ENCODE results near the gene EHF. TPM values are rescaled to one million over a fixed set of nuclear protein-coding genes. Genes with fewer than 3 reads are reported as not detected.

The EHF gene
- total RNA-seq, 2 experiments from 2014 or later, result 0.14 to 0.25 TPM

DNA sequence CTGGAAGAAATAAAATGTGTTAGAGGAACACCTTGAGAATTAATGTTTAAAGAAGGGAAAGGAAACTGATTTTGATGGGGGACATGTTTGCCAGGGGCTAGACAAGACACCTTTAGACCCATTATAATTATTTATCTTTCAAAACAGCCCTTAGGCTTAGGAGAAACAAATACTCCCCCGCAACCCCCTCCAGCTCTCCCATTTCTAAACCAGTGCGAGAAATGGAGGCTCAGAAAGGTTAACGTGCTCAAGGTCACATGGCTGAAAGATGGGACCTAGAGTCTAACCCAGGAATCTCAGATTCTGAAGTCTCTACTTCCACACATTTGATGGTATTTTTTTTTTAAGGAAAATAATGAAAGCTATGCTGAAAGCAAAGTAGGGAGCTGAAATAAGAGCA, 18.0 kb downstream of the EHF start:
- Mint-ChIP-seq H3K4me3 (no peak overlapping the region), H3K27me3 (peaks cover 13% of the 10 kb centered on the region), H3K36me3 (ENCODE audit: low read depth) (no peaks in the 10 kb centered on the region), H3K4me1 (peaks cover 6% of the 10 kb centered on the region), H3K9me3 (ENCODE audit: low read depth) (no peaks in the 10 kb centered on the region), H3K27ac (no peak overlapping the region)
- CTCF ChIA-PET, result no interaction called here
- intact Hi-C loops (cut with DNase I, micrococcal nuclease), result no loop called here
- POLR2A ChIA-PET, result no interaction called here
- DNase-seq (no peak), ATAC-seq (no peak)

DNA sequence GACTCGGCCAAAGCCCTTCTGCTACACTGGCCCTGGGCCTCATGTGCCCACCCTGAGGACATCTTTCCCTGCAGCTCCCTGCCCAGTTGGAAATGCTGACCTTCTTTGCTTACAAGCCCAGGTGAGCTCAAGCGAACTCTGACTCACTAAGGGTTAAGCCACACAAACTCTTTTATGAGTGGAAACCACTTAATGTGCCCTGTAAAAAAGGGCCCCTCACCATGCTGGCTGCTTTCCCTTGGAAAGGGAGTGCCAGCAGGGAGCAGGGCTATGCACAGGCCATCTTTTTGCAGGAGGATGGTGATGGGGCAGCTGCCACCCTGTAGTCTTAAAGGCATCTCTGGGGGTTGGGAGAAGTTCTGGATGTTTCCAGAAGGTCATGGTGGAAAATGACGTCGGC, 18.7 kb downstream of the EHF start:
- intact Hi-C loops (cut with DNase I, micrococcal nuclease), result no loop called here
- no peak overlapping the region for H3K27ac Mint-ChIP-seq
- POLR2A ChIA-PET, result no interaction called here
- ATAC-seq (no peak), DNase-seq (no peak)
- no peaks in the 10 kb centered on the region for H3K9me3 Mint-ChIP-seq (ENCODE audit: low read depth)
- CTCF ChIA-PET, result interaction anchor here (1.1 kb wide), 2 partner anchors 25 to 28 kb away, joined by 3 to 6 read pairs; no protein-coding TSS in a partner anchor
- no peaks in the 10 kb centered on the region for H3K36me3 Mint-ChIP-seq (ENCODE audit: low read depth)
- H3K27me3 Mint-ChIP-seq, result peaks cover 14% of the 10 kb centered on the region
- H3K4me1 Mint-ChIP-seq, result no peaks in the 10 kb centered on the region
- H3K4me3 Mint-ChIP-seq, result no peak overlapping the region

DNA sequence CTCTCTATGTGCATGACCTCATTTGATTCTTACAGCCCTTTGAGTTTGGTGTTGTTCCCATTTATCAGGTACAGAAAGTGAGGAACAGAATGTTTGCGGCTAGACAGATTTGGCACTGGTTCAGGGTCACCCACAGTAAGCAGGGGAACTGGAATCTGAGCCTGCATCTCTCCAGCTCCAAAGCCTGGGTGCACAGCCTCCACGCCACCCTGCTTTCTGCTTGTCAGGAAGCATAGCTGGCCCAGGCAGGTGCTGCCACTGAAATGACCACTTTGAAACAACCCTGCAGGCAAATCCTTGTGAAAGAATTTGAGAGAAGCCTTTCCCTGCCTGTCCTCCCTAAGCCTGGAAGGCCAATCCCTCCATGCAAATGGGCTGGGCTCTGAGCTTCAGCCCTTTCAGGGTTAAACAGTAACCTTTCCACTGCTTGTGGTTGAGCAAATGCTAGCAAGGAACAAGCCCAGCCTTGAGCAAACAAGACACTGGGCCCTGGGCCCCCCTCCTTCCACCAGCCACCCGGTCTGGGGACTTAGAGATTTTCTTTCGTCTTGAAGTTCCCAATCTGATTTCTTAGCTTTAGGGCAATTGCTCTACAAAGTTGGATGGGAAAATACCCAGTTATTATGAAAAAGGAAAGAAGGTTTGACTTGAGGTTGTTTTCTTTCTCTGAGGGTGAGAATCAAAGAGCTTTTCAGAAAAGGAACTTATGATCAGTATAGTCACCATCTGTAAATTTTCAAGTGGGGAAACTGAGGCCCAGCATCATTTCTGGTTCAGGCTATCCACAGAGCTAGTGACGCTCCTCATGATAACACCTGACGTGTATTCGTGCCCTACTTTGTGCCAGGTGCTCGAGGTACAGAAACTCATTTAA, 19.4 kb downstream of the EHF start:
- Mint-ChIP-seq H3K4me3 (no peak overlapping the region), H3K36me3 (ENCODE audit: low read depth) (no peaks in the 10 kb centered on the region), H3K9me3 (ENCODE audit: low read depth) (no peaks in the 10 kb centered on the region), H3K4me1 (no peaks in the 10 kb centered on the region), H3K27ac (no peak overlapping the region), H3K27me3 (peaks cover 17% of the 10 kb centered on the region)
- intact Hi-C loops (cut with DNase I, micrococcal nuclease), result no loop called here
- ChIA-PET POLR2A (interaction anchor here (0.5 kb wide), 1 partner anchor 347 kb away, joined by 4 read pairs; no protein-coding TSS in a partner anchor), CTCF (interaction anchor here (0.6 to 1.4 kb wide), 5 partner anchors 10 to 87 kb away, joined by 3 to 6 read pairs (median 3); no protein-coding TSS in a partner anchor)
- ATAC-seq (no peak), DNase-seq (no peak)

DNA sequence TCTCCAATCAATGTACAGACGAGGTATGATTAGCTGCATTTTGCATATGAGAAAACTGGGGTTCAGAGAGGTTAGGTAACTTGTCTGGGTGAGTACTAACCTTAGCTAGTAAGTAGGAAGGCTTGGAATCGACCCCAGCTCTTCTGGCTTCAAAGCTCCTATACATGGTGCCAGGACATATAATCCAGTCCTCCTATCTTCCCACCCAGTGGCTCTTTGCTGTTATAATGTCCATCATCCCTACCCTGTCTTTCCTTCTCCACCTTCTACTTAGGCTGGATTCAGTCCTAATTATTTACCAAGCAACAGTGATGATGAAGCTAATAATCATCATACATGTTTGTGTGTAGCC, 20.0 kb downstream of the EHF start:
- ChIA-PET CTCF (interaction anchor here (1.1 to 1.4 kb wide), 2 partner anchors 9 to 26 kb away, joined by 3 read pairs; no protein-coding TSS in a partner anchor), POLR2A (interaction anchor here (0.5 kb wide), 1 partner anchor 346 kb away, joined by 4 read pairs; no protein-coding TSS in a partner anchor)
- H3K27me3 Mint-ChIP-seq, result peaks cover 23% of the 10 kb centered on the region
- H3K9me3 Mint-ChIP-seq (ENCODE audit: low read depth), result no peaks in the 10 kb centered on the region
- DNase-seq (no peak), ATAC-seq (no peak)
- no peaks in the 10 kb centered on the region for H3K36me3 Mint-ChIP-seq (ENCODE audit: low read depth)
- intact Hi-C loops (cut with DNase I, micrococcal nuclease), result no loop called here
- no peak overlapping the region for H3K4me3 Mint-ChIP-seq
- no peak overlapping the region for H3K27ac Mint-ChIP-seq
- no peaks in the 10 kb centered on the region for H3K4me1 Mint-ChIP-seq

DNA sequence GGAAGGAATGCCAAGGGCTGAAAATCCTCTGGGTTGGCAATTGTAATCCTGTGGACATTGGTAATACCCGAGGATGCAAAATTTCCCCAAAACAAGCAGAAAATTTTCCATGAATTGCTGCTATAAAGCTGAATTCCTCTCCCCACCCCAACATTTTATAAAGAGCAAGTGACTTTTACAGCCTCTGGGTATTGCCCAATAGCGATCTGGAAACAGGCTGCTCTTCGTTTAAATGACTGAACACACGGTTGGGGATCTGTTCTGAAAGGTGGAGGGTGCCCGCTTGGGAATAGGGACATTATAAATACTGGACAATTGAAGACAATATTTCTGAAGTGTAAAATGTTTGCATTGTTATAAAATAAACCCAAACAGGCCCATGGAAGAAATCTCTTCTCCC, 20.6 kb downstream of the EHF start:
- H3K27ac Mint-ChIP-seq, result no peak overlapping the region
- ChIA-PET CTCF (interaction anchor here (1.4 kb wide), 1 partner anchor 9 kb away, joined by 3 read pairs; no protein-coding TSS in a partner anchor), POLR2A (no interaction called here)
- no peaks in the 10 kb centered on the region for H3K4me1 Mint-ChIP-seq
- peaks cover 26% of the 10 kb centered on the region for H3K27me3 Mint-ChIP-seq
- DNase-seq (no peak), ATAC-seq (no peak)
- intact Hi-C loops (cut with DNase I, micrococcal nuclease), result no loop called here
- no peak overlapping the region for H3K4me3 Mint-ChIP-seq
- no peaks in the 10 kb centered on the region for H3K9me3 Mint-ChIP-seq (ENCODE audit: low read depth)
- H3K36me3 Mint-ChIP-seq (ENCODE audit: low read depth), result no peaks in the 10 kb centered on the region

DNA sequence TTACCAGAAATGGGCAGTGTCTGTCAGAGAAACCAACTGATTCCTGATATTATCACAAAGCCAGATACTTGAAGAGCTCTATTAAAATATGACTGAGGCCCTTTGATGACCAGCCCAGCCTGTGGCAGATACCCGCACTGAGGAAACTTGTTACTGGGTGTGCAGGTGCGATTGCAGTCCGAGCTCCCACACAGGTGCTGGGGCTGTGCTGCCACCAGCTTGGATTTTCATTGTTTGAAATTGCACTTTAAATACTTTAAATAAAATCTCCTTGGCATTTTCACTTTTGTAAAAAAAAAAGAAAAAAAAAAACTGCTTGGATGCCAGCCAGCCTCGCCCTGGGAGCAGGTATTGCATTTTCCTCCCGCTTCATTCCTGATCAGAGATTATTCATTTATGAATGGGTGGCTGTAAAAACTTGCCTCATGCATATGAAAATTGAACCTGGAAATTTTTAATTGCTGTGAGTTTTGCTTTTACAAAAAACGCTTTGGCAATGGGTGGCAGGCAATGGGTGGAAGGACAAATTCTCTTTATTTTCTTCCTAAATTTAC, 21.2 kb downstream of the EHF start:
- Mint-ChIP-seq H3K27me3 (peaks cover 28% of the 10 kb centered on the region), H3K36me3 (ENCODE audit: low read depth) (no peaks in the 10 kb centered on the region), H3K4me1 (no peaks in the 10 kb centered on the region), H3K9me3 (ENCODE audit: low read depth) (no peaks in the 10 kb centered on the region), H3K27ac (no peak overlapping the region), H3K4me3 (no peak overlapping the region)
- ChIA-PET POLR2A (no interaction called here), CTCF (no interaction called here)
- DNase-seq, result no peak
- intact Hi-C loops (cut with DNase I, micrococcal nuclease), result no loop called here
- ATAC-seq, result no peak

DNA sequence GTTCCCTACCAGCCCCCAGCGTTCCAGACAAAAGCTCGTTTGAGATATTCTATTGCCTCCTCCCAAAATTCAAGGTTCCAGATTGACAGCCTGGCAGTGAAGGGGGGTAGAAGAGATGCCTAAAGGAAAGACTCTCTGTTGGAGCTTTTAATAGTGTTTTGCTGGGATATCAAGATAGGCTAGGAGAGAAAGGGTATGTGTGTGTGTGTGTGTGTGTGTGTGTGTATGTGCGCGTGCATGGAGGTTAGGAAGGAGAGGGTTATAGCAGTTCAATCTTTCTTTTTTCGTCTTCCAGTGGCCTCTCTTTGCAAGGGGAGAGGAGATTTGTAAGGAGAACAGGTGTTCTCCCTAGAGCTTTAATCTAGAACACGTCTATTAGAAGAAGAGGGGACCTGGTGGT, 22.0 kb downstream of the EHF start:
- no peaks in the 10 kb centered on the region for H3K9me3 Mint-ChIP-seq (ENCODE audit: low read depth)
- DNase-seq, result no peak
- H3K4me3 Mint-ChIP-seq, result no peak overlapping the region
- POLR2A ChIA-PET, result no interaction called here
- CTCF ChIA-PET, result interaction anchor here (1.8 kb wide), 1 partner anchor 56 kb away, joined by 4 read pairs; no protein-coding TSS in a partner anchor
- H3K36me3 Mint-ChIP-seq (ENCODE audit: low read depth), result no peaks in the 10 kb centered on the region
- ATAC-seq, result no peak
- H3K27me3 Mint-ChIP-seq, result peaks cover 30% of the 10 kb centered on the region
- intact Hi-C loops (cut with DNase I, micrococcal nuclease), result no loop called here
- H3K27ac Mint-ChIP-seq, result no peak overlapping the region
- H3K4me1 Mint-ChIP-seq, result no peaks in the 10 kb centered on the region

DNA sequence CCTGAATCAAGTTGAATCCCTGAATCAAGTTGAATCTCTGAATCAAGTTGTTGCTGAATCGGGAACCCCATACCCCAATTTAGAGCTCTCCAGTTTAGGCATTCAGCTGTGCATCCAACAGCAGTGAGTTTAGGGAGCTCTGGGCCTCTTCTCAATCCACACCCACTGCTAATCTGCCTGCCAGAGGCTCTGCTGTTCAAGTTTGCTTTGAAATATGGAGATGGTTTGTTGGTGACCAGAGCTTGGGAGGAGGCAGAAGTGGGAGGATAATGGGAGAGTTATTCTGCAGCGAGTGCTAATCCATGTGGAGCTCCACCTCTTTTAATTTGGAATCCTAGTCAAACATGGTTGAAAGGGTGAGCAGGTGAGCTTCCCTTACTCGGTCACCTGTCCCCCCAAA, 22.4 kb downstream of the EHF start:
- no peaks in the 10 kb centered on the region for H3K4me1 Mint-ChIP-seq
- CTCF ChIA-PET, result interaction anchor here (0.9 to 1.8 kb wide), 3 partner anchors 28 to 56 kb away, joined by 3 to 4 read pairs (median 4); no protein-coding TSS in a partner anchor
- no peaks in the 10 kb centered on the region for H3K9me3 Mint-ChIP-seq (ENCODE audit: low read depth)
- peaks cover 31% of the 10 kb centered on the region for H3K27me3 Mint-ChIP-seq
- no peak overlapping the region for H3K27ac Mint-ChIP-seq
- POLR2A ChIA-PET, result no interaction called here
- H3K4me3 Mint-ChIP-seq, result no peak overlapping the region
- H3K36me3 Mint-ChIP-seq (ENCODE audit: low read depth), result no peaks in the 10 kb centered on the region
- ATAC-seq (no peak), DNase-seq (no peak)
- intact Hi-C loops (cut with DNase I, micrococcal nuclease), result no loop called here

DNA sequence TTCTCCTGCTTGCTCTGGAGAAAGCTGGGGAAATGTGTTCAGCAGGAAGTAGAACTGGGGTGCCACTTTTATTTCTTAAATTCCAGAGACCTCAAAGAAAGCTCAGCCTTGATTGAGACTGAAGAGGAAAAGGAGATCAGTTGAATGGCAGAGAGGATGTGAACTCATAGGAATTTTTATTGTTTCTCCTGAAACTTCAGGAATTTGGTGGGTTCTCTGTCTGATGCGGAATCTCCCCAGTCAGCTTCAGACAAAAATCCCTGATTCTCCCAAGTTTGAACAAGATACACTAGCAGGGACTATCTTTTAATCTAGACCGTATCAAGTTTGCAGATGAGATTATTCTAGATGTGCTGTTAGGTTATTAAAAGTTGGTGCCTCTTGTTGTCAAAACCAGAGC, 23.0 kb downstream of the EHF start:
- Mint-ChIP-seq H3K36me3 (ENCODE audit: low read depth) (no peaks in the 10 kb centered on the region), H3K27me3 (peaks cover 31% of the 10 kb centered on the region), H3K9me3 (ENCODE audit: low read depth) (no peaks in the 10 kb centered on the region), H3K4me3 (no peak overlapping the region), H3K27ac (no peak overlapping the region), H3K4me1 (no peaks in the 10 kb centered on the region)
- ATAC-seq, result no peak
- ChIA-PET POLR2A (interaction anchor here (0.6 kb wide), 1 partner anchor 96 kb away, joined by 5 read pairs; no protein-coding TSS in a partner anchor), CTCF (interaction anchor here (0.9 to 1.8 kb wide), 3 partner anchors 28 to 57 kb away, joined by 3 to 4 read pairs (median 4); no protein-coding TSS in a partner anchor)
- intact Hi-C loops (cut with DNase I, micrococcal nuclease), result no loop called here
- no peak for DNase-seq

DNA sequence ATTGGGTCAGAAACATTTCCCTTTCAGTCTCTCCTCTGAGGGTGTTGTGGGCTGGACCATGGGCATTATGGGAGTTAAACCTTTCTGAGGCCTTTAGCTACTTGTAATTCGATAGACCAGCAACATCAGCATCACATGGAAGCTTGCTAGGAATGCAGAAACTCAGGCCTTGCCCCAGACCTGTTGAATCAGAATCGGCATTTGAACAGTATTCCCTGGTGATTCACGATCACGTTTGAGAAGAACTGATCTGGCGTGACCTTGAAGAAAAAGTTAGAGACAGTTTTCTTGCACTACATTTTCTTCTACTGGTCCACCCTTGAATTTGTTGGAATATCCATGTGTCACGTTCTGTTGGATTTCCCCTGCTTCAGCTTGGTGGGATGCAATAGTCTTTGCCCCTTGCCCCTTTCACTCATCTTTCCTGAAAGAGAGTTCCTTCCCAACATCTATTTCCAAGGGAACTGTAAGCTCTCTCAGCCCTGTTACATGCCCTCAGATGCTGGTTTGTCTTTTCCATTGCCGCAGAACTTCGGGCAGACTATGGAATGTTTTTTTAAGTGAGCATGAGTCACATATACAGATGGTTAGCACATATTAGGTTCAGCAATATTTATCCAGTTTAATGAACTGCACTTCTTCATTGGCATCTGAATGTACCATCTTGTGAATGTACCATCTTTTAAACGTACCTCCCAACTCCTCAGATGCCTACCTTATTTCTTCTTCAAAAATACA, 23.9 kb downstream of the EHF start:
- intact Hi-C loops (cut with DNase I, micrococcal nuclease), result no loop called here
- Mint-ChIP-seq H3K27me3 (peaks cover 33% of the 10 kb centered on the region), H3K4me3 (no peak overlapping the region), H3K9me3 (ENCODE audit: low read depth) (no peaks in the 10 kb centered on the region), H3K36me3 (ENCODE audit: low read depth) (no peaks in the 10 kb centered on the region), H3K4me1 (peaks cover 4% of the 10 kb centered on the region), H3K27ac (no peak overlapping the region)
- DNase-seq (no peak), ATAC-seq (no peak)
- CTCF ChIA-PET, result interaction anchor here (0.5 to 1.8 kb wide), 3 partner anchors 58 to 743 kb away, joined by 3 to 4 read pairs (median 4); no protein-coding TSS in a partner anchor
- POLR2A ChIA-PET, result no interaction called here

DNA sequence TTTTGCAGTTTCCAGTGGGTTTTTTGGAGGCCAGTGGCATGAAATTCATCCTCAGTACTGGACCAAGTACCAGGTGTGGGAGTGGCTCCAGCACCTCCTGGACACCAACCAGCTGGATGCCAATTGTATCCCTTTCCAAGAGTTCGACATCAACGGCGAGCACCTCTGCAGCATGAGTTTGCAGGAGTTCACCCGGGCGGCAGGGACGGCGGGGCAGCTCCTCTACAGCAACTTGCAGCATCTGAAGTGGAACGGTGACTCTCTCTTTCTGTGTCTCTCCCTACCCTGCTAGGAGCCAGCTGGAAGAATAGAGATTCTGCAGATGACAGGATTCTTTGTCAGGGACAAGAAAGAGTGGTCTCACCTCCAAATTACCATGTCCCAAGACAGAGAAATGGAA, 25.5 kb downstream of the EHF start:
- POLR2A ChIA-PET, result no interaction called here
- Mint-ChIP-seq H3K36me3 (ENCODE audit: low read depth) (no peaks in the 10 kb centered on the region), H3K4me3 (no peak overlapping the region)

More for the DNA sequence above, 25.5 kb downstream of the EHF start:
- no peak for ATAC-seq
- no peak for DNase-seq
- peaks cover 17% of the 10 kb centered on the region for H3K4me1 Mint-ChIP-seq
- peaks cover 31% of the 10 kb centered on the region for H3K27me3 Mint-ChIP-seq
- intact Hi-C loops (cut with DNase I, micrococcal nuclease), result no loop called here
- no peak overlapping the region for H3K27ac Mint-ChIP-seq
- no peaks in the 10 kb centered on the region for H3K9me3 Mint-ChIP-seq (ENCODE audit: low read depth)
- CTCF ChIA-PET, result interaction anchor here (0.7 to 2.4 kb wide), 2 partner anchors 60 to 750 kb away, joined by 3 to 7 read pairs; no protein-coding TSS in a partner anchor
